Motor neuron (in vitro differentiated cells): ENCODE results near the gene KRT7. TPM values are rescaled to one million over a fixed set of nuclear protein-coding genes. Genes with fewer than 3 reads are reported as not detected.
"Not testable (repeated sequence)": the region's sequence is repeated elsewhere in the genome, so short reads cannot be mapped to it uniquely, and the experiment has no call there.

Source experiments
- ATAC-seq, 8 experiments: fragments of 200-7000 bp; cut with Tn5 transposase; replicated peaks in 6 of 8; 2 replicates each; pipeline ENCODE4 v1.8.0; 2021; ENCODE audit warnings: mild to moderate bottlenecking in 8 of 8, moderate library complexity in 8 of 8
- H3K27ac ChIP-seq, 2 donors: fragments of 250-450 bp; sonication (Bioruptor Pico); 2 replicates each; pipeline ENCODE4 v1.9.0; 2021; ENCODE audit warnings: antibody characterized with exemption in 2 of 2, mild to moderate bottlenecking in 2 of 2, moderate library complexity in 1 of 2
- H3K4me1 ChIP-seq, 2 donors: fragments of 250-450 bp; sonication (Bioruptor Pico); replicated peaks in 1 of 2; 2 replicates each; pipeline ENCODE4 v1.6.1; 2021; ENCODE audit warnings: antibody characterized with exemption in 2 of 2, mild to moderate bottlenecking in 2 of 2, moderate library complexity in 1 of 2
- H3K4me3 ChIP-seq, 5 donors: fragments of 250-450 bp; sonication (Bioruptor Pico); 2 replicates each; pipeline ENCODE4 v1.9.0; 2021; ENCODE audit warnings: antibody characterized with exemption in 5 of 5, mild to moderate bottlenecking in 5 of 5, moderate library complexity in 4 of 5
- WGBS, 10 experiments: fragments of 450-650 bp; shearing (Covaris generic); methylation state at CpG; one replicate each; pipeline ENCODE4 v1.0.0; 2022; 5-methylcytosine and 5-hydroxymethylcytosine counted together
- in situ Hi-C, 9 experiments: fragments of 400-800 bp; cut with MboI; loops; one replicate each; pipeline ENCODE4 v1.15.0; 2021; ENCODE audit warnings: low sequenced_read_pairs in 9 of 9, low pct_unique_long_range_greater_than_20kb in 2 of 9; ENCODE audit not compliant: unreplicated experiment in 9 of 9
- total RNA-seq, 8 experiments: library from RNA; unstranded; fragments of 300-600 nt; gene quantifications; 2 replicates each; pipeline versions ENCODE4 v1.2.3 to v1.2.4, GENCODE V29; 2022

The KRT7 gene
- total RNA-seq, 8 experiments from 2014 or later = 0.78 to 5.8 (median 2.4) TPM; not detected in 2

DNA sequence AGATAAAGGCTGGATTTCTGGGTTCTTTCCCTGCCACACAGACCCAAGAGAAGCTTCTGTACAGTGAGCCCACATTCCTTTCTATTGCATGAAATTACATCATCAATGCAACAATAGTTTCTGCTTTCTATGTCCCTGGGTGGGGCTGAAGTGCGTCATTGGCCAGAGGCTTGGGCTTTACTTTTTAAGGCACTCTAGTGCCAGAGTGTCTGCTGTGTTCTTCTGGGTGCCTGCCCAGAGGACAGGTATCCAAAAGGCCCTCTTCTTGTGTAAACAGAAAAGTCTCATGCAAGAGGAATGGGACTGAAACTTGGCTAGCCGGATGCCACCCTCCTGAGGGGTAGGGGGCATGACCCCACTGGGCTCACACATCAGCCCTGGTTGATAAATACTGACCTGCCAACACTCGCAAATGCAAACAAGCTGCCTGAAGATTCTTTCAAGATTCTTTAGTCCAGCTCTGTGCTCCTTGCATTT, 47.3 kb downstream of the KRT7 start:
- 0 to 88% (median 52%) methylated on average over 1 to 3 of the region's 3 CpGs; no CpG with 5 or more reads in 3 of the 10 experiments for WGBS, 10 experiments
- H3K4me1 ChIP-seq = peaks cover 11 to 17% of the 10 kb centered on the region in 2 donors
- in situ Hi-C loops = no loop called here
- ATAC-seq = peak; percentile 47 to 81 (median 64)
- no peak overlapping the region for H3K27ac ChIP-seq
- no peak overlapping the region for H3K4me3 ChIP-seq

DNA sequence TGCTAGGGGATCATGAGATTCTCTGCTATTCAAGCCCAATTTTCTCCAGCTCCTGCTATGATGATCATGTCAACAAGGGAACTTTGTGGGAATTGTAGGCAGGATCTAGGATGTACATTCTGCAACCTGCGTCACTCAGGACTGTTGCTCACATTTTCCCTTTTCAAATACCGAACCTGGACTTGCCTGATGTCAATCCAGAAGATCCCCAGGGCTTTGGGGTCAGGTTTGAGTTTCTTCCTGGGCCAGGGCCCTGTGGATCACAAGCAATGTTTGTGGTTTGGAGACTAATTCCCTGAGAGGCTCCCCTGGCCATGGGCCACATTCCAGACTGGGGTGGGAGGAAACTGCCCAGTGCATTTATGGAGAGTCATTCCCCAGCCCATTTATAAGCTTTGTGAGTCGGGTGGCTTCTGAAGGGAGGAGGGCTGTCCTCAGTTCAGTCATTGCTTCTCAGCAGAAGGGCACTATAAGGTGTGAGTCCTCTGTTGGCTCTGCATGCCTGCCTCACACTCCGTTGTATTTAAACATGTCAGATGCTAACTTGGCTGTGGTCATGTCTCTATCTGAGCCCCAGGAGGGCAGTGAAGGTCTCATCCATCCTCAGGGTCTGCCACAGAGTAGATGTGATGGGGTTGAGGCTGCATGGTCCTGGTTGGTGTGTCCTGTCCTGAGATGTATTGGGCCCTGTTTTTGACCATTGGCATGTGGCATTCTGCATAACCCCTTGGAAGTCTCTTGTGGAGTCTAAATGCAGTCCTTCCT, 47.9 kb downstream of the KRT7 start:
- no peak overlapping the region for H3K27ac ChIP-seq
- ATAC-seq = peak in 3 of 8 experiments; percentile 58 to 74 (median 68)
- peaks cover 11 to 17% of the 10 kb centered on the region in 2 donors for H3K4me1 ChIP-seq
- WGBS, 10 experiments = 0 to 82% (median 75%) methylated on average over 1 to 4 of the region's 4 CpGs; no CpG with 5 or more reads in 6 of the 10 experiments
- in situ Hi-C loops = no loop called here
- no peak overlapping the region for H3K4me3 ChIP-seq

- no peak overlapping the region for H3K27ac ChIP-seq
- no peak for ATAC-seq
- in situ Hi-C loops = no loop called here
- no peak overlapping the region for H3K4me3 ChIP-seq
- H3K4me1 ChIP-seq = peaks cover 8 to 14% of the 10 kb centered on the region in 2 donors
- WGBS, 10 experiments = 54 to 100% (median 70%) methylated on average over 1 to 4 of the region's 4 CpGs; no CpG with 5 or more reads in 3 of the 10 experiments
These were observed 51.6 kb downstream of the KRT7 start for GRCh38 chr12:52284562-52285171.

DNA sequence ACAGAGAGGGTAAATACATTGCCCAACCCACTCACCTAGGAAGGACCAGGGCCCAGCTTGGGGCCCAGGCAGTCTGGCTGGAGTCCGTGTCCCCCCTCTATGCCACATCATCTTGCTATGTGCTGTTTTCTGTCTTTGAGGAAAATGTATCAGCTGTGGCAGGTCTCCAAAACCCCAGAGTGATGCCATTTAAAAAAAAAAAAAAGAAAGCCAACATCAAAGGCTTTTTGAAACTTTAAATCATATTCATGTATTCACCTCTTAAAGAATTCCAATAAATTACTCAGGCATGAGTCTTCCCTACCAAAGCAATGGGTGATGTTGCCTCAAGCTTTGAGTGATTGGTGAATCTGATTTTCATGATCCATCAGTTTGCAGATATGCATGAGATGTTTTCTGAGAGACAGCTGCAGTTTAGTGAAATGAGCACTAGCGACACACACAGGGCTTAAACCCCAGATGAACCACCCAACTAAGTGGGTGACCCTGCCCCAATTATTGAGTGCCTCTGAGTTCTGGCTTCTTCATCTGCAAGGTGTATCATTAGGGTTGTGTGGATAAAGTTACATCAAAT, 52.2 kb downstream of the KRT7 start:
- WGBS, 10 experiments = 14 to 100% (median 78%) methylated on average over 1 to 2 of the region's 2 CpGs; no CpG with 5 or more reads in 3 of the 10 experiments
- no peak overlapping the region for H3K4me3 ChIP-seq
- H3K4me1 ChIP-seq = peaks cover 3 to 8% of the 10 kb centered on the region in 2 donors
- in situ Hi-C loops = no loop called here
- no peak overlapping the region for H3K27ac ChIP-seq
- ATAC-seq = peak in 1 of 8 experiments; percentile 5

DNA sequence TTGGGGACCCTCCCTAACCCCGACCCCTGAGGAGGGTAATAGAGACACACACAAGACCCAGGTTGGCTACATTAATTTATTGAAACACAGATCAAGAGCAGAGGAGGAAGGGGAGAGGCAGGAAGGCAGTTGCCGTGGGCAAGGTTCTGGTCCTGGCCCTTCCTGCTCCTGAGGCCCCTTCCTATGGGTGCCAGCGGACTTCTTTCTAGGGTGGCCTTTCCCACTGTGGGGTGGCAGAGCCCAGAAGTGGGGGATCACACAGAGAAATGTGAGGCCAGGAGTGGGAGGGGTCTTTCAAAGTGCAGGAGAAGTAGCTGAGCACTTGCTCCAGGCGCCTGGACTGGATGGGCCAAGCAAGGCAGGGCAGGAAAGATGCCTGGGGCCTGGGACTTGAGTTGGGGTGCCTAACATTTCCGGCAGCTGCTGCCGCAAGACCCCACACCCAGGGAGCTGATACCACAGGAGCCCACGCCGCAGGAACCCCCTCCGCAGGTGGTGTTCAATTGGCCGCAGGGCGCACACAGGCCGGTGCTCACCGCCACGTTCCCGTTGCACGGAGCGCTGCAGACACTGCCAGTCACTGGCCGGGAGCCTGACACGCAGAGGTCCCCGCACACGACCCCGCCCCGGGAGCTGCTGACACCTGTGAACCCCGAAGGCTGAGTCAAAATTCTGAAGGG, 52.9 kb downstream of the KRT7 start:
- in situ Hi-C loops = no loop called here
- WGBS, 10 experiments = 50 to 89% (median 78%) methylated on average over 1 to 10 of the region's 24 CpGs; no CpG with 5 or more reads in 4 of the 10 experiments
- Histone ChIP-seq H3K4me1 (peaks cover 0 to under 1% of the 10 kb centered on the region in 2 donors), H3K4me3 (no peak overlapping the region), H3K27ac (no peak overlapping the region)
- no peak for ATAC-seq

GRCh38 chr12:52286857-52287785, 54.1 kb downstream of the KRT7 start:
- 20 to 79% methylated on average over 1 to 2 of the region's 21 CpGs; no CpG with 5 or more reads in 8 of the 10 experiments for WGBS, 10 experiments
- H3K4me3 ChIP-seq, H3K27ac ChIP-seq, in situ Hi-C loops, H3K4me1 ChIP-seq, ATAC-seq: not testable (repeated sequence)

DNA sequence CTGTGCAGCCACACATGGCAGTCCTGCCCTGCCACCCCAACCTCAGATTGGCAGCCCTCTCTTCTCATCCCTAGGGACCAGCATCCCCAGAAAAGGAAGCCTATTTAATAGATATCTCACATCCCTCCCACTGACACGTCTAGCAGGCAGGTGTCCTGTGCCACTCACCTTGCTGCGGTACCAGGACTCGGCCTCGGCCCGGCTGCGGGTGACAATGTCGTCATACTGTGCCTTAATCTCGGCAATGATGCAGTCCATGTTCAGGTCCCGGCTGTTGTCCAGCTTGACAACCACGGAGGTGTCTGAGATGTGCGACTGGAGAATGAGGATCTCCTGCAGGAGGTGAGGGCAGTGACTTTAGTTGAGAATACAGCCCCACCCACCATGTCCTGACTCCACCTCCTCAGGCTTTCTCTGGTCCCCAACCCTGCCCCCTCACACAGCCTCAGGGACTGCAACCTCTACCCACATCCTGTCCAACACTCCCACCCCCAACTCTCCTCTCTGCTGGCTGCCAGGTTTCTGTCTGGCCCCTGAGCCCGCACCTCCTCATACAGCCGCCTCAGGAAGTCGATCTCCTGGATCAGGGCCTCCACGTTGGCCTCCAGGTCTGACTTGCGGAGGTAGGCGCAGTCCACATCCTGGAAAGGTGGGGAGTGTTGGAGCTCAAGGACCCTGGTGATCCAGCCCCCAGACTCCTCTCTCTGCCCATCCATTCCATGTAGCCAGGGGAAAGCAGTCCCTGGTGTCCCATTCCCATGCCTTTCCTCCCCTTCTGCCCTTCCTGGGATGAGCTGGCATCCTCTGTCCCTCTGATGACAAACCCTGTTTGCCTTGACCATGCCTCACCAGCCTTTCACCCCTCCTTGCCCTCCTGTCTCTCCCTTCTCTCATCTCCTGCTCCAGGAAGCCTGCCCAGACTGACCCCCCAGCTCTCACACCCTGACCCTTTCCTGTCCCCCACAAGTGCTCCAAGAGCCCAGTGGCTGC, 55.1 kb downstream of the KRT7 start:
- in situ Hi-C loops, ATAC-seq, H3K4me3 ChIP-seq, H3K4me1 ChIP-seq, H3K27ac ChIP-seq: not testable (repeated sequence)
- 93% methylated on average over 3 of the region's 17 CpGs; no CpG with 5 or more reads in 9 of the 10 experiments for WGBS, 10 experiments

DNA sequence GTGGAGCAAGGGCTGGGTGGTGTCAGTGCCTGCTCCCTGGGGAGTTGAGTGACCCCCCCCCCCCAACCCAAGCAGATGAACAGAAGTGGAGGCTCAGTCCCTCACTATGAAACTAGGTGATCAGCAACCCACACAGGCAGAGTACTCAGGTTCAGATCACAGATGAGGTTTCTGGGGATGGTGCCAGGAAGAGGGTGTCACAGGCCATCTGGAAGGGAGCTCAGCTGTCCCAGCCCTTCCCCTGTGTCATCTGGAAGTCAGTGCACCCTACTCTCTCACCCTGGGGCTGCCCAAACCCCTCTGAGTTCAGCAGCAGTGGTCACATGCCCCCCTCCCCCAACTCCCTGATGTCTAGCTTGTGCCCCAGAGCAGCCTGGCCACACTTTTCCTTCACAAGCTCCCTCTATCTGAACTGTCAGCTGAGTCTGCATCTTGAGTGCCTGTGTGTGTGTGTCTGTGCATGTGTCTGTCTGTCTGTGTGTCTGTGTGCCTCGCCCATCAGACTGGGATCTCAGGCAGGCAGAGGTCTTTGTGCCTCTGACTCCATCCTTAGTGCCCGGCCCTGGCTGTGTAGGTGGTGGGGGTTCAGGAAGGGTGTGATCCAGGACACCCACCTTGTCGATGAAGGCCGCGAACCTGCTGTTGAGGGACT, 57.6 kb downstream of the KRT7 start:
- H3K27ac ChIP-seq, in situ Hi-C loops, H3K4me1 ChIP-seq, H3K4me3 ChIP-seq: not testable (repeated sequence)
- WGBS, 10 experiments = no CpG with 5 or more reads among the region's 5 CpGs
- peak in 2 of 8 experiments; percentile 72 to 84 for ATAC-seq

GRCh38 chr12:52291267-52291935, 58.4 kb downstream of the KRT7 start, which contains the start of gene KRT81:
KRT81 (minus strand) TSS chr12:52291534; CDS start chr12:52291465, 69 bp downstream.
- in situ Hi-C loops = no loop called here
- no peak within 1 kb of the TSS for H3K4me3 ChIP-seq
- WGBS, 10 experiments = 0 to 47% (median 36%) methylated on average over 1 to 7 of the region's 32 CpGs; no CpG with 5 or more reads in 4 of the 10 experiments
- no peak for ATAC-seq
- H3K27ac ChIP-seq = no peak within 1 kb of the TSS
- H3K4me1 ChIP-seq = no peaks in the 10 kb centered on the region

DNA sequence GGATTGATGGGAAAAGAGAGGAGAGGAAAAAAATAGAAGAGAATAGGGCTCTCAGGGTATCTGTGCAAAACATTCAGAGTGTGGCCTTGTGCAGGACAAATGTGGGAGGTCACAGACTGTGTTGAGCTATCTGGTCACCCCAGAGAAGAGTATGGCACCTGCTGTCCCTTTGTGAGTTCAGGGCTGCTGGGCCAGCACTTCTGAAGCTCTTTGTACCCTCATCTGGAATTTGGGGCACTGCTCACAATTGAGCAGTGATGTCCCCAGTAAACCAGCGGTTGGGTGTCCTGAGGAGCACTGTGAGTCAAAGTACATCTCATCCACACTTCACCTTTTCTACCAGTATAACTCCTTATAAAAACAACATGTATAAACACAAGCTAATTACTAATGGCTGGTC, 60.9 kb downstream of the KRT7 start:
- ATAC-seq = no peak
- 29 to 100% (median 78%) methylated on average over 1 of the region's 1 CpG; no CpG with 5 or more reads in 6 of the 10 experiments for WGBS, 10 experiments
- in situ Hi-C loops = no loop called here

More for the DNA sequence above, 60.9 kb downstream of the KRT7 start:
- H3K27ac ChIP-seq = no peak overlapping the region
- H3K4me3 ChIP-seq = no peak overlapping the region
- no peaks in the 10 kb centered on the region for H3K4me1 ChIP-seq
